Measurements from ENCODE around the gene EIF3I.

EIF3I gene

DNA sequence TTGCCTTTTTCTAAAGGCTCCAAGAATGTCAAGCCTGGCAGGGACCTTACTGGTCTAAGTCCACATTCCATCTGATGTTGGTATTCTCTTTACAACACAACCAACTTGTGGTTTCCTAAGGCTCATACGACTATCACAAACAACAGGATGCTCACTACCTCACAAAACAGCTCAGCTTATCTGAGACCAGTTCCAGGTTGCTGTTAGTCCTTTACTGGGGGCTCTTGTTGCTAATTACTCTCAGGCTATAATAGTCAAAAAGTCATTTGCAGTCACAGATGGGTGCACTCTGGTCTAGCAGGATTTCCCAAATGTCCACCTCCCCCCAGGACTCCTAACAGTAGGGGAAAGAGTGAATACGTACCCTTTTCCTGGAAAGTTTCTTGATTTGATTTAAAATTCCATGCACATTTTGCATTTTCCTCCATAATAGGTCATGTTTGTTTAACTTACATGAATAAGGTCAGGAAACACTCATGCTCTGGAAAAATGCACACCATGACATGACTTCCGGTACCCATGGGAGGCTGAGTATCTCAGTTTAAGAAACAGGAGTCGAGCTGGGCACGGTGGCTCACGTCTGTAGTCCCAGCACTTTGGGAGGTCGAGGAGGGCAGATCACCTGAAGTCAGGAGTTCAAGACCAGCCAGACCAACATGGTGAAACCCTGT, 44.8 kb downstream of the EIF3I start:
- DNase-seq: no peak

DNA sequence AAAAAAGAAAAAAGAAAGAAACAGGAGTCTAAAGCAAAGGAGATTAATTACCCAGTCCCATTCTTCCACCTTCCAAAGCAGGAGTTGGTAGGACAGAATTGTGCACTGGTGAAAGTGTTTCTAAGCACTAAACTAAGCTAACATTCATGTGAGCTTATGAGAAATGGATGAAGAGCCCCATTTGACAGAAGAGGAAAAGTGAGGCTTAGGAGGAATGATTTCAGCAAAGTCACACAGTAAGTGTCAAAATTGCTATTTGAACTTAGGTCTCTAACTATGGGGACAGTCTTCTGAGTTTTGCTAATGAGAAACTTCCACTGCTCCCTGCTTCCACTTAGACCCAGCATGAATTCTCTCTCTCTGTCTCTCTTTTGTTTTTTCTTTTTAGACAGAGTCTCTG, 47.5 kb downstream of the EIF3I start:
- DNase-seq: no peak

GRCh38 chr1:32272557-32273390, 50.6 kb downstream of the EIF3I start:
- no peak for DNase-seq

- DNase-seq: peak; percentile 75
Measured at GRCh38 chr1:32273391-32274208, 51.4 kb downstream of the EIF3I start.

DNA sequence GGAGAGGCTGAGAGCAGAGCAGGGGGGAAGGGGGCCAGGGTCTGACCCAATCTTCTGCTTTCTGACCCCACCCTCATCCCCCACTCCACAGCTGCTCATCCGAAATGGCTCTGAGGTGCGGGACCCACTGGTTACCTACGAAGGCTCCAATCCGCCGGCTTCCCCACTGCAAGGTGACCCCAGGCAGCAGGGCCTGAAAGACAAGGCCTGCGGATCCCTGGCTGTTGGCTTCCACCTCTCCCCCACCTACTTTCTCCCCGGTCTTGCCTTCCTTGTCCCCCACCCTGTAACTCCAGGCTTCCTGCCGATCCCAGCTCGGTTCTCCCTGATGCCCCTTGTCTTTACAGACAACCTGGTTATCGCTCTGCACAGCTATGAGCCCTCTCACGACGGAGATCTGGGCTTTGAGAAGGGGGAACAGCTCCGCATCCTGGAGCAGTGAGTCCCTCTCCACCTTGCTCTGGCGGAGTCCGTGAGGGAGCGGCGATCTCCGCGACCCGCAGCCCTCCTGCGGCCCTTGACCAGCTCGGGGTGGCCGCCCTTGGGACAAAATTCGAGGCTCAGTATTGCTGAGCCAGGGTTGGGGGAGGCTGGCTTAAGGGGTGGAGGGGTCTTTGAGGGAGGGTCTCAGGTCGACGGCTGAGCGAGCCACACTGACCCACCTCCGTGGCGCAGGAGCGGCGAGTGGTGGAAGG, 52.6 kb downstream of the EIF3I start:
- no peak for DNase-seq

GRCh38 chr1:32275424-32275823, 53.2 kb downstream of the EIF3I start:
- no peak for DNase-seq

DNA sequence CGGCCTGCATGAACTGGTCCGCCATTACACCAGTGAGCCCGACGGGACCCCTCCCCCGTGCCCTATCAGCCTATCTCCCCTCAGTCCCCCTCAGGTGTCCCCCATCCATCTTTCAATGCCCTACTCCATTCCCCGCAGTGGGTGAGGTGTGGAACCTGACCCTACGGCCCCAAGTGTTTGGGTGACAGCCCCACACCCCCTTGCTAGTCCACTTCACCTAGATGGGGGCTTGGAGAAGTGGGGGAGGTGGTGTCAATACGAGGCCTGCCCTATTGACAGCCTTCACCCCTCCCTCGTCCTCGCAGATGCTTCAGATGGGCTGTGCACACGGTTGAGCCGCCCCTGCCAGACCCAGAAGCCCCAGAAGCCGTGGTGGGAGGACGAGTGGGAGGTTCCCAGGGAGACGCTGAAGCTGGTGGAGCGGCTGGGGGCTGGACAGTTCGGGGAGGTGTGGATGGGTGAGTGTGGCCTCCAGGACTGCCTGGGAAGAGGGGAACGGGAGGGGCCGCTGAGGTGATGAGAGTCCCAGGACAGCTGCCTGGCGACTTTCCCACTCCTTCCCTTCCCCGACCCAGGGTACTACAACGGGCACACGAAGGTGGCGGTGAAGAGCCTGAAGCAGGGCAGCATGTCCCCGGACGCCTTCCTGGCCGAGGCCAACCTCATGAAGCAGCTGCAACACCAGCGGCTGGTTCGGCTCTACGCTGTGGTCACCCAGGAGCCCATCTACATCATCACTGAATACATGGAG, 54.0 kb downstream of the EIF3I start:
- no peak for DNase-seq
